H1 (cell line): ENCODE data around the gene DGAT2. TPM values are rescaled to one million over a fixed set of nuclear protein-coding genes. Genes with fewer than 3 reads are reported as not detected.

Experiments
- BACH1 ChIP-seq: IDR thresholded peaks from 2 replicates; pipeline ENCODE4 v1.6.1; 2012; ENCODE audit warnings: low read length, improper control_type of control experiment
- CEBPB ChIP-seq: IDR thresholded peaks from 2 replicates; pipeline ENCODE4 v1.6.1; 2012; ENCODE audit warnings: low read depth, low read length
- CHD1 ChIP-seq: IDR thresholded peaks from 2 replicates; pipeline ENCODE4 v1.6.1; 2012; ENCODE audit warnings: low read depth, low read length, improper control_type of control experiment
- KDM1A ChIP-seq: fragments of 200-600, 300-600 bp; sonication (generic); IDR thresholded peaks from 2 replicates; pipeline ENCODE4 v1.7.1; 2016; ENCODE audit warnings: mild to moderate bottlenecking, low read length, borderline replicate concordance
- NRF1 ChIP-seq: IDR thresholded peaks from 2 replicates; pipeline ENCODE4 v1.6.1; 2011; ENCODE audit warnings: mild to moderate bottlenecking, low read depth, low read length, improper control_type of control experiment
- POLR2AphosphoS5 ChIP-seq: IDR thresholded peaks from 2 replicates; pipeline ENCODE4 v1.6.1; 2011; ENCODE audit warnings: low read depth, low read length
- RNF2 ChIP-seq: fragments of 200-900, 300-1000 bp; sonication (generic); IDR thresholded peaks from 2 replicates; pipeline ENCODE4 v1.7.1; 2016; ENCODE audit warnings: borderline replicate concordance, low read depth, mild to moderate bottlenecking, antibody characterized with exemption, low read length; ENCODE audit not compliant: poor library complexity, severe bottlenecking; ENCODE audit errors: missing control alignments
- SIN3A ChIP-seq, 2 experiments: IDR thresholded peaks in 1 of 2; conservative IDR thresholded peaks in 1 of 2; 2 replicates each; pipeline ENCODE4 v1.6.1; 2011 to 2012; ENCODE audit warnings: low read length in 2 of 2, improper control_type of control experiment in 1 of 2, low read depth in 1 of 2, mild to moderate bottlenecking in 1 of 2
- TAF7 ChIP-seq: optimal IDR thresholded peaks from 2 replicates; pipeline ENCODE3; 2011; ENCODE audit warnings: low read depth, mild to moderate bottlenecking, inconsistent platforms, low read length, moderate library complexity, borderline replicate concordance
- TEAD4 ChIP-seq: IDR thresholded peaks from 2 replicates; pipeline ENCODE4 v1.6.1; 2012; ENCODE audit warnings: low read depth, low read length, inconsistent platforms, mixed read lengths
- YY1 ChIP-seq: IDR thresholded peaks from 2 replicates; pipeline ENCODE4 v1.6.1; 2011; ENCODE audit warnings: low read depth, mild to moderate bottlenecking, low read length
- polyA plus RNA-seq, 7 experiments: library from polyadenylated mRNA; depleted of rRNA in 3 of 7; stranded (reverse) in 5 of 7; unstranded in 2 of 7; fragments of >200 nt in 5 of 7; fragments of 200-250 nt in 2 of 7; gene quantifications; 1 replicate in 5 of 7; 2 replicates in 1 of 7; 4 replicates in 1 of 7; pipeline versions ENCODE4 v1.2.1 to v1.2.3, GENCODE V29; 2011 to 2013; ENCODE audit warnings: missing spikeins in 2 of 7, mixed read lengths in 2 of 7
- total RNA-seq: library from RNA; stranded (reverse); fragmentation: NEBNext Ultra II Directional; extraction: Animal tissue kit (Norgen Biotek cat#: 25700); gene quantifications from 2 replicates; pipeline ENCODE4 v1.2.1, GENCODE V29; 2021

The DGAT2 gene
- total and polyA plus RNA-seq, 2 of the 8 experiments (the other 6 are each of a cell fraction or from before 2014, with no cell fraction given): 3.2 to 5.9 TPM

- TF ChIP-seq CHD1 (no peak), RNF2 (no peak), SIN3A (conservative IDR thresholded peaks at IDR 0.05 in 1 of 2, IDR thresholded peaks at IDR 0.05 in 1 of 2; ENCODE audit: low read depth in 1 of 2, low read length in 2 of 2) (no peak), TEAD4 (no peak), POLR2AphosphoS5 (no peak), KDM1A (no peak), YY1 (no peak), NRF1 (no peak), TAF7 (no peak), BACH1 (no peak), CEBPB (no peak)
Observed at GRCh38 chr11:75813622-75814039, 45.1 kb downstream of the DGAT2 start (continued).
